Heart left ventricle (tissue), 13 donors: Measurements from ENCODE around the gene GGNBP2.

ENCODE experiments used
- POLR2A ChIP-seq, 2 donors: fragments of 450-650 bp; IDR thresholded peaks; one replicate each; pipeline ENCODE4 v1.6.1; 2017; ENCODE audit warnings: antibody characterized with exemption in 2 of 2, mild to moderate bottlenecking in 2 of 2, moderate library complexity in 2 of 2
- TF ChIP-seq, protein P1 (sequence below), 12 donors: fragments of 200-600 bp; sonication (generic) in 4 of 12; IDR thresholded peaks; one replicate each; pipeline versions ENCODE4 v1.5.0 to v1.8.0; 2018 to 2022; ENCODE audit warnings: antibody characterized with exemption in 12 of 12, mild to moderate bottlenecking in 5 of 12
- donor health status: ischemic (EF 13 %, LVEDD 7.1; RV severe dilation, severe dysfunction).
- donor health status: DM: no; HTN: yes; CAD: no.
- donor health status: DM: no; HTN: no; CAD: no.
- donor health status: ischemic (EF 25% LVEDD 6.9; RV normal size, moderate dysfunction).
- donor health status: ischemic (EF 25% LVEDD 5.7; RV mildly dilated, moderate dysfunction).
- donor health status: ischemic (EF 35%, LVEDD 5.7; RV mildly dilated, moderate dysfunction).
- donor health status: nonischemic (EF 11% LVEDD 7.7; RV severe dilation, severe dysfunction).
- donor health status: DM: yes; HTN: yes; CAD: no.
- donor health status: PGD.
- donor health status: ischemic (EF 29% LVEDD 5.4; RV normal size, mild dysfunction).
- donor health status: nonischemic (EF 23%, LVEDD 6.1; RV moderate dilation, normal function).

DNA sequence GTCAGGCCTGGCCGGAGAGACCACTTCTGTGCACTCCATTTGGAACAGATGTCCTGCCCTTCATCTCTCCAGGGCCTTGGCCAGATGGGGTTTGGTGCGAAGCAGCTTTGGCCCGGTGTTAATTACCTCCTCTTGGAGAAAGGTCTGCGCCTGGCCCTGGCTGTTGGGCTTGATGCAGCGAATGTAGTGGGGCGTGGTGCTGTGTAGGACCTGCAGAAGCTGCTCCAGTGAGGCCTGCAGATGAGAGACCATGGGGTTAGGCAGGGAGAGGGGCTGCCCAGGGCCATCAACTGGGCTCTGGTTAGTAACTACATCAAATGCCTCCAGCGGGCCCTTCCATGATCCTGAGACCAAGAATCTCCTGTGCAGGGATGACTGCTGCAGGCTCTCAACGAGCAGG, 39.5 kb upstream of the GGNBP2 start:
- TF ChIP-seq, protein P1, sequence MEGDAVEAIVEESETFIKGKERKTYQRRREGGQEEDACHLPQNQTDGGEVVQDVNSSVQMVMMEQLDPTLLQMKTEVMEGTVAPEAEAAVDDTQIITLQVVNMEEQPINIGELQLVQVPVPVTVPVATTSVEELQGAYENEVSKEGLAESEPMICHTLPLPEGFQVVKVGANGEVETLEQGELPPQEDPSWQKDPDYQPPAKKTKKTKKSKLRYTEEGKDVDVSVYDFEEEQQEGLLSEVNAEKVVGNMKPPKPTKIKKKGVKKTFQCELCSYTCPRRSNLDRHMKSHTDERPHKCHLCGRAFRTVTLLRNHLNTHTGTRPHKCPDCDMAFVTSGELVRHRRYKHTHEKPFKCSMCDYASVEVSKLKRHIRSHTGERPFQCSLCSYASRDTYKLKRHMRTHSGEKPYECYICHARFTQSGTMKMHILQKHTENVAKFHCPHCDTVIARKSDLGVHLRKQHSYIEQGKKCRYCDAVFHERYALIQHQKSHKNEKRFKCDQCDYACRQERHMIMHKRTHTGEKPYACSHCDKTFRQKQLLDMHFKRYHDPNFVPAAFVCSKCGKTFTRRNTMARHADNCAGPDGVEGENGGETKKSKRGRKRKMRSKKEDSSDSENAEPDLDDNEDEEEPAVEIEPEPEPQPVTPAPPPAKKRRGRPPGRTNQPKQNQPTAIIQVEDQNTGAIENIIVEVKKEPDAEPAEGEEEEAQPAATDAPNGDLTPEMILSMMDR (IDR thresholded peaks at IDR 0.05): no peak
- TF ChIP-seq POLR2A (IDR thresholded peaks at IDR 0.05): no peak
